ENCODE data around the gene RBM17.
"Not testable (repeated sequence)": the region's sequence is repeated elsewhere in the genome, so short reads cannot be mapped to it uniquely, and the experiment has no call there.

Gene RBM17

DNA sequence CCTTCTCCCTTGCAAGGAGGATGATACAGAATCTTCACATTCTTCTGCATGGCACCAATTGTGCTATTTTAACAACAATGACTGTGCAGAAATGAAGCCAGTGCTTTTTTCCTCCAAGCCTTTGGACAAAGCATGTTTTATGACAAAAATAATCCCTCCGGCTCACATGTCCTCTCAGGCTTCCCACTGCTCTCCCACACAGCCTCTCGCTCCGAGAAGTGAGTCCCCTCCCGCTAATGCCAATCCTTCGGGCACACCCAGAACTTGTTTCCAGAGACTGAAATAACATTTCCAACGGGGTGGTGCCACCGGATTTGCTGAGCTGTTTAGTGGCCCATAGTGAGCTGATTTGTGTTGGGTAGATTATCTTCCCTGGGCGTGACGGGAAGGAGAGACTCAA lies 35.8 kb downstream of the RBM17 start:
- TF ChIP-seq POLR2A (IDR thresholded peaks at IDR 0.05; ENCODE audit: low read depth, low read length), result no peak
- TF ChIP-seq PAX5 (IDR thresholded peaks at IDR 0.05; ENCODE audit: insufficient read depth, low read length, severe bottlenecking), result no peak
- TF ChIP-seq POU2F2 (IDR thresholded peaks at IDR 0.05; ENCODE audit: low read depth, low read length), result no peak
- no peak for TF ChIP-seq SPI1 (IDR thresholded peaks at IDR 0.05; ENCODE audit: low read depth, low read length)
- TF ChIP-seq POLR2AphosphoS5 (IDR thresholded peaks at IDR 0.05; ENCODE audit: low read depth, low read length), result no peak
- TF ChIP-seq TAF1 (IDR thresholded peaks at IDR 0.05; ENCODE audit: low read depth, low read length), result no peak
- FAIRE-seq, result peak; percentile 5
- DNase-seq (ENCODE audit: insufficient read length, low spot score), result no peak

GRCh38 chr10:6127461-6127860 lies 38.6 kb downstream of the RBM17 start:
- FAIRE-seq; DNase-seq (ENCODE audit: insufficient read length, low spot score): not testable (repeated sequence)

GRCh38 chr10:6128087-6128486 lies 39.3 kb downstream of the RBM17 start:
- no peak for FAIRE-seq
- TF ChIP-seq PAX5 (IDR thresholded peaks at IDR 0.05; ENCODE audit: insufficient read depth, low read length, severe bottlenecking) (no peak), SPI1 (IDR thresholded peaks at IDR 0.05; ENCODE audit: low read depth, low read length) (no peak)
- DNase-seq (ENCODE audit: insufficient read length, low spot score), result no peak

GRCh38 chr10:6128591-6129251 lies 39.9 kb downstream of the RBM17 start:
- TF ChIP-seq POU2F2 (IDR thresholded peaks at IDR 0.05; ENCODE audit: low read depth, low read length), result no peak
- TF ChIP-seq TAF1 (IDR thresholded peaks at IDR 0.05; ENCODE audit: low read depth, low read length), result no peak
- no peak for TF ChIP-seq PAX5 (IDR thresholded peaks at IDR 0.05; ENCODE audit: insufficient read depth, low read length, severe bottlenecking)
- no peak for TF ChIP-seq POLR2A (IDR thresholded peaks at IDR 0.05; ENCODE audit: low read depth, low read length)
- TF ChIP-seq SPI1 (IDR thresholded peaks at IDR 0.05; ENCODE audit: low read depth, low read length), result no peak
- TF ChIP-seq POLR2AphosphoS5 (IDR thresholded peaks at IDR 0.05; ENCODE audit: low read depth, low read length), result no peak
- FAIRE-seq (no peak), DNase-seq (ENCODE audit: insufficient read length, low spot score) (no peak)

GRCh38 chr10:6130848-6131470 lies 42.1 kb downstream of the RBM17 start:
- no peak for TF ChIP-seq TAF1 (IDR thresholded peaks at IDR 0.05; ENCODE audit: low read depth, low read length)
- TF ChIP-seq POU2F2 (IDR thresholded peaks at IDR 0.05; ENCODE audit: low read depth, low read length), result no peak
- no peak for TF ChIP-seq POLR2AphosphoS5 (IDR thresholded peaks at IDR 0.05; ENCODE audit: low read depth, low read length)
- no peak for FAIRE-seq
- DNase-seq (ENCODE audit: insufficient read length, low spot score), result no peak

- DNase-seq (ENCODE audit: insufficient read length, low spot score) (no peak), FAIRE-seq (no peak)
- no peak for TF ChIP-seq POU2F2 (IDR thresholded peaks at IDR 0.05; ENCODE audit: low read depth, low read length)
- TF ChIP-seq POLR2A (IDR thresholded peaks at IDR 0.05; ENCODE audit: low read depth, low read length), result no peak
- no peak for TF ChIP-seq PAX5 (IDR thresholded peaks at IDR 0.05; ENCODE audit: insufficient read depth, low read length, severe bottlenecking)
- TF ChIP-seq TAF1 (IDR thresholded peaks at IDR 0.05; ENCODE audit: low read depth, low read length), result no peak
- TF ChIP-seq SPI1 (IDR thresholded peaks at IDR 0.05; ENCODE audit: low read depth, low read length), result no peak
- TF ChIP-seq POLR2AphosphoS5 (IDR thresholded peaks at IDR 0.05; ENCODE audit: low read depth, low read length), result no peak
Measured at GRCh38 chr10:6133331-6134098, 44.7 kb downstream of the RBM17 start.

DNA sequence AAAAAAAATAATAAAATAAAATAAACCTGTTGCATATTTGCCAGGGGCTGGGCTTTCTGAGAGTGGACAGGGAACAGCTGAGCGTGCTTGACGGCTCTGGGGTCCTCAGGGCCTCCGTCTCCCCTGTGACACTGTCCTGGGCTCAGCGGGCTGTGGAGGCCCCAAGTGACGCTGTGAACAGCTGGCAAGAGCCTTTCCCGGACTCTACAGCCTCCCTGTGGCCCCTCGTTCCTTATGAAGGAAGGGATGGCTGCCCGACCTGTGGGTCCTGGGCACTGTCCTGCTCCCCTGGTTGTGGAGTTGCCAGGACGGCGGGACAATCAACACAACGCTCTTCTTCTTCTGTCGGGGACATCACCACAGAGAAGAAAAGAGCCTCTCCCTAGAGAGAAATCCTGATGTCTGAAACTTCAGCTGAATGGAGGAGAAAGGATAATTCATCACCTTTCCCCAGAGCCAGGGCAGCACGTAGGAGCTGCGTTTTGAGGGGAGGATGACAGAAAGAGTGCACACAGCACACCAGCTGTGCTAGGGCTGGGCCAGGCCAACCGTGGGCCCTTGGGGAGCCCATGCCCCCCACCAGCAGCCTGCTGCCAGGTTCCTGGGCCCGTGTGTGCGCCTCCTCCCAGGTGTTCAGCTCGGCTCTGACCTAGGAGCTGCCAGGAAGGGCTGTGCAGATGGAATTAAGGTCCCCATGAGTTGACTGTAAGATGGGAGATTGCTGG lies 45.4 kb downstream of the RBM17 start:
- no peak for TF ChIP-seq SPI1 (IDR thresholded peaks at IDR 0.05; ENCODE audit: low read depth, low read length)
- TF ChIP-seq POLR2A (IDR thresholded peaks at IDR 0.05; ENCODE audit: low read depth, low read length), result no peak
- TF ChIP-seq POU2F2 (IDR thresholded peaks at IDR 0.05; ENCODE audit: low read depth, low read length), result no peak
- TF ChIP-seq POLR2AphosphoS5 (IDR thresholded peaks at IDR 0.05; ENCODE audit: low read depth, low read length), result no peak
- no peak for TF ChIP-seq TAF1 (IDR thresholded peaks at IDR 0.05; ENCODE audit: low read depth, low read length)
- no peak for TF ChIP-seq PAX5 (IDR thresholded peaks at IDR 0.05; ENCODE audit: insufficient read depth, low read length, severe bottlenecking)
- no peak for FAIRE-seq
- DNase-seq (ENCODE audit: insufficient read length, low spot score), result no peak

- FAIRE-seq (peak; percentile 57), DNase-seq (ENCODE audit: insufficient read length, low spot score) (no peak)
- no peak for TF ChIP-seq SPI1 (IDR thresholded peaks at IDR 0.05; ENCODE audit: low read depth, low read length)
- no peak for TF ChIP-seq POU2F2 (IDR thresholded peaks at IDR 0.05; ENCODE audit: low read depth, low read length)
- TF ChIP-seq POLR2A (IDR thresholded peaks at IDR 0.05; ENCODE audit: low read depth, low read length), result no peak
- TF ChIP-seq PAX5 (IDR thresholded peaks at IDR 0.05; ENCODE audit: insufficient read depth, low read length, severe bottlenecking), result no peak
- TF ChIP-seq POLR2AphosphoS5 (IDR thresholded peaks at IDR 0.05; ENCODE audit: low read depth, low read length), result no peak
Measured at GRCh38 chr10:6135039-6135438, 46.2 kb downstream of the RBM17 start.

DNA sequence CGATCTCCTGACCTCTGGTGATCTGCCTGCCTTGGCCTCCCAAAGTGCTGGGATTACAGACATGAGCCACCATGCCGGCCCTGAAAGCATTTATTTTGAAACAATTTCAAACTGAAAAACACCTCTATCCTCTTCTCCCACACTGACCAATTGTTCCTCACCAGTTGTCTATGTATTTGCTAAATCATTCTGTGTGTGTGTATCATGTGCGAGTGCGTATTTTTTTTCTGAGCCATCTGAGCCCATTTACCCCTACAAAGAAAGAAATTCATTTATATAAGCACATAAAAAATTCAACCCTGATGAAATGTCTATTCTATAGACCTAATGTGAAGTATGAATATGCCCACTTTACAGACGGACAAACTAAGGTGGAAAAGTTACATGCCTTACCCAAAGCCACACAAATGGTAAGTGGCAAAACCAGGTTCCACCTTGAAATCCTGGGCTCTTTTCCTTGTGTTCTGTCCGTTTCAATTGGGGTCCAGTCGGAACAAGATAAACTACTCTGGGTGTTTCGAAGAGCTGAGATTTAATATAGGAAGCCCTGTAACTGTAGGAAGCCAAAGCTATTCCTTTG lies 46.8 kb downstream of the RBM17 start:
- DNase-seq (ENCODE audit: insufficient read length, low spot score) (no peak), FAIRE-seq (no peak)
- TF ChIP-seq SPI1 (IDR thresholded peaks at IDR 0.05; ENCODE audit: low read depth, low read length), result no peak
- no peak for TF ChIP-seq POLR2A (IDR thresholded peaks at IDR 0.05; ENCODE audit: low read depth, low read length)
- no peak for TF ChIP-seq TAF1 (IDR thresholded peaks at IDR 0.05; ENCODE audit: low read depth, low read length)
- no peak for TF ChIP-seq POLR2AphosphoS5 (IDR thresholded peaks at IDR 0.05; ENCODE audit: low read depth, low read length)
- no peak for TF ChIP-seq PAX5 (IDR thresholded peaks at IDR 0.05; ENCODE audit: insufficient read depth, low read length, severe bottlenecking)
- no peak for TF ChIP-seq POU2F2 (IDR thresholded peaks at IDR 0.05; ENCODE audit: low read depth, low read length)

Data from GM12891 (cell line).